Subcutaneous adipose tissue (tissue), 4 donors: ENCODE measurements around the gene CCNQ. TPM values are rescaled to one million over a fixed set of nuclear protein-coding genes. Genes with fewer than 3 reads are reported as not detected.

Experiments used
- total RNA-seq, 4 donors: library from RNA; depleted of rRNA; stranded (reverse); fragments of >200 nt; gene quantifications; one replicate each; pipeline ENCODE4 v1.1.0, GENCODE V29; 2016
- TF ChIP-seq, protein P1 (sequence below): fragments of 450-650 bp; IDR thresholded peaks from one replicate; pipeline ENCODE4 v1.5.1; 2016; ENCODE audit warnings: low read depth, mild to moderate bottlenecking, control low read depth, antibody characterized with exemption, moderate library complexity

Gene CCNQ
- total RNA-seq, 4 donors from 2014 or later: 25.6 to 37.5 (median 30.6) TPM

DNA sequence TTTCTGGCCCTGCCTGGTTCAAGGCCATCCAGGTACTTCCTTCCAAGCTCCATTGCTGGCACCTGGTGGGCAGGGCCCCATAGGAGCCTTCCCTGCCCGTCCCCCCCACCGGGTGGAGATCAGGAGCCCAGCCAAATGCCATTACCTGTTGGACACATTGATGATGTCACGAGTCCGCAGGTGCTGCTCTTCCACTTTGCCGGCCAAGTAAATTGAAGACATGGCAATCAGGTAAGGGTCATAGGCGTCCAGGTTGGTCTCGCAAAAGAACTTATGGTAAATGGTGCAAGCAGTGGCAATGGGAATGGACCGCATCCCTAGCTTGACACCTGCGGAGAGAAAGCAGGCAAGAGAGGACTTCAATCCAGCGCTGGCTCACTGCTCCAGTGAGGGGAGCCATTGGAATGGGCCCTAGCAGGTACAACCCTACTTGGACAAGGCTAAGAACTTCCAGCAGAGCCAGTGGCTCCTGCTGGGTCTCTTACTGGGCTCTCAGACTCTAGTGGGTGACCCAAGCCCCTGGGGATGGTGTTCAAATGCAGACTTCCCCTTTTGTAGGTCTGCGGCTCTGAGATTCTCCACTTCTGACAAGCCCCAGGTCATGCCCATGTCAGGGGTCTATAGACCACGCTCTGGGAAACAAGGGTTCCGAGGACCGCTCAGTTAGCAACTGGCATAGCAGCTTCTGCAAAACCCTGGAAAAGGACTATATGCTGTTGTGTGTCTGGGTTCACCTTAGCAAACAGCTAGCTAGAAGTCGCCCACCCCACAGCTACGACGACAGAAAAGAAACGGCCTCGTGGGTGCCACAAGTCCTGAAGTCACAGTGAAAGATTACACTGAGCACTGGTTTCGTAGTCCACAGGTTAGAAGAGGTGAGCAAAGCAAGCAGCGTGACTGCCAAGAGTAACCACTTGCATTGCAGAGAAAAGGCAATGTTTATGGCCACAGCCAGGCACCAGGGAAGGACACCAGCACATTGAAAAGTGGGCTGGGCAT is 2.8 kb downstream of the CCNQ start:
- TF ChIP-seq, protein P1, sequence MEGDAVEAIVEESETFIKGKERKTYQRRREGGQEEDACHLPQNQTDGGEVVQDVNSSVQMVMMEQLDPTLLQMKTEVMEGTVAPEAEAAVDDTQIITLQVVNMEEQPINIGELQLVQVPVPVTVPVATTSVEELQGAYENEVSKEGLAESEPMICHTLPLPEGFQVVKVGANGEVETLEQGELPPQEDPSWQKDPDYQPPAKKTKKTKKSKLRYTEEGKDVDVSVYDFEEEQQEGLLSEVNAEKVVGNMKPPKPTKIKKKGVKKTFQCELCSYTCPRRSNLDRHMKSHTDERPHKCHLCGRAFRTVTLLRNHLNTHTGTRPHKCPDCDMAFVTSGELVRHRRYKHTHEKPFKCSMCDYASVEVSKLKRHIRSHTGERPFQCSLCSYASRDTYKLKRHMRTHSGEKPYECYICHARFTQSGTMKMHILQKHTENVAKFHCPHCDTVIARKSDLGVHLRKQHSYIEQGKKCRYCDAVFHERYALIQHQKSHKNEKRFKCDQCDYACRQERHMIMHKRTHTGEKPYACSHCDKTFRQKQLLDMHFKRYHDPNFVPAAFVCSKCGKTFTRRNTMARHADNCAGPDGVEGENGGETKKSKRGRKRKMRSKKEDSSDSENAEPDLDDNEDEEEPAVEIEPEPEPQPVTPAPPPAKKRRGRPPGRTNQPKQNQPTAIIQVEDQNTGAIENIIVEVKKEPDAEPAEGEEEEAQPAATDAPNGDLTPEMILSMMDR: no peak

GRCh38 chrX:153595387-153595786 is 3.6 kb downstream of the CCNQ start:
- TF ChIP-seq, protein P1: no peak

- TF ChIP-seq, protein P1: no peak
Measured at GRCh38 chrX:153593811-153594500, 5.0 kb downstream of the CCNQ start.

GRCh38 chrX:153592966-153593688 is 5.8 kb downstream of the CCNQ start:
- TF ChIP-seq, protein P1: no peak

DNA sequence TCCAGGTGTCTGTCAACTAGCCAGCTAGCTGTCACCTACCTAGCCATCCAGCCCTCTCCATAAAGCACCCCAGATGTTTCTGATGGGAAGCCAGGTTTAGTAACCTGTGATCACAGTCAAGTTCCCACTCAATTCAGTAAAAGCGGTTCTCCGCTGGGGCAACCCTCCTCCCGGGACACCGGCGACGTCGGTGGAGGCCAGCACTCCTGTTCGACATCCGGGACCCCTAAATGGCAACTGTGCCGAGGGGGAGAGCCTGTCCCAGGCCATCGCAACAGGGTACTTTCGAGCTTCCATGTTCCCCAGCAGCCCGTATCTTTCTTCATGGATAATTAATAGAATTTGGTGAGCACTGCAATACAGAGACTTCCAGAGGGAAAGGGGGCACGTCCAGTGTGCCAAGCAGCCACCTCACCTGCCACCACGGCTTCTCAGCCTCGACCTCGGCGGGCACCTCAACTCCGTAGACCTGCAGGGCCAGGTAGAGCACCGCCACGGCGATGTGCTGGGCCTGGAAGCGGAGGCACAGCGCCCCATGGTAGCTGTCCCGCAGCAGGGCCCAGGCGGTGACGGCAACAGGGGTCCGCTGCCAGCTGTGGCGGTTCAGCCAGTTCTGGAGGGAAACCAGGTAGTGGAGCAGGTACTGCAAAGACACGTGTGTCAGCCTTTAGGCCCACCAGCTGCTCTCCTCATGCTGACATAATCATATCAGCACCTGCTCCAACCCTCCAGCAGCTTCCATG is 6.7 kb downstream of the CCNQ start:
- TF ChIP-seq, protein P1: no peak

- TF ChIP-seq, protein P1: no peak
Measured at GRCh38 chrX:153590961-153591956, 7.7 kb downstream of the CCNQ start.
